Breast epithelium (tissue), 4 donors: ENCODE measurements around the gene SLIT1. TPM values are rescaled to one million over a fixed set of nuclear protein-coding genes. Genes with fewer than 3 reads are reported as not detected.

Experiments used
- DNase-seq, 2 donors: peaks; one replicate each; pipeline ENCODE4 v3.0.0-alpha.2; 2019; ENCODE audit warnings: low spot score in 2 of 2
- H3K27ac ChIP-seq, 2 donors: fragments of 200-600 bp; sonication (generic) in 1 of 2; one replicate each; pipeline ENCODE4 v1.5.1; 2016 to 2019; ENCODE audit warnings: mild to moderate bottlenecking in 1 of 2
- H3K27me3 ChIP-seq, 2 donors: fragments of 200-600 bp; sonication (generic) in 1 of 2; one replicate each; pipeline versions ENCODE4 v1.5.1 to v1.6.0; 2017 to 2019; ENCODE audit warnings: control low read depth in 1 of 2, mild to moderate bottlenecking in 1 of 2
- H3K36me3 ChIP-seq: fragments of 200-600 bp; one replicate; pipeline ENCODE4 v1.5.1; 2019
- H3K4me1 ChIP-seq, 2 donors: fragments of 200-600 bp; sonication (generic); one replicate each; pipeline ENCODE4 v1.5.1; 2016 to 2019; ENCODE audit warnings: control low read depth in 1 of 2
- H3K4me3 ChIP-seq, 3 donors: fragments of 200-600 bp; sonication (generic); 1 replicate in 2 of 3; 2 replicates in 1 of 3; pipeline ENCODE4 v1.5.1; 2016 to 2019; ENCODE audit warnings: mild to moderate bottlenecking in 3 of 3, moderate library complexity in 2 of 3
- H3K9me3 ChIP-seq, 2 donors: fragments of 200-600 bp; sonication (generic) in 1 of 2; one replicate each; pipeline ENCODE4 v1.5.1; 2016 to 2019; ENCODE audit warnings: control low read depth in 1 of 2
- POLR2A ChIP-seq: fragments of 450-650 bp; IDR thresholded peaks from one replicate; pipeline ENCODE4 v1.6.1; 2016; ENCODE audit warnings: antibody characterized with exemption, mild to moderate bottlenecking, moderate library complexity
- POLR2AphosphoS5 ChIP-seq, 3 donors: sonication (generic); formaldehyde crosslinking; IDR thresholded peaks; one replicate each; pipeline ENCODE4 v1.6.1; 2017; ENCODE audit warnings: antibody characterized with exemption in 3 of 3
- intact Hi-C: fragments of 100-400 bp; cut with DNase I; formaldehyde crosslinking; loops from one replicate; pipeline ENCODE4 v1.15.1; 2023; ENCODE audit warnings: low total_unique reads
- total RNA-seq, 3 donors: library from RNA; depleted of rRNA; stranded (reverse); fragments of >200 nt; gene quantifications; one replicate each; pipeline ENCODE4 v1.1.0, GENCODE V29; 2016
- TF ChIP-seq, protein P1 (sequence below), 3 donors: fragments of 450-650 bp; IDR thresholded peaks; one replicate each; pipeline ENCODE4 v1.5.1; 2016 to 2017; ENCODE audit warnings: antibody characterized with exemption in 3 of 3, mild to moderate bottlenecking in 3 of 3, moderate library complexity in 3 of 3

Gene SLIT1
- total RNA-seq, 3 donors from 2014 or later, result under 0.01 to 0.44 (median 0.16) TPM

DNA sequence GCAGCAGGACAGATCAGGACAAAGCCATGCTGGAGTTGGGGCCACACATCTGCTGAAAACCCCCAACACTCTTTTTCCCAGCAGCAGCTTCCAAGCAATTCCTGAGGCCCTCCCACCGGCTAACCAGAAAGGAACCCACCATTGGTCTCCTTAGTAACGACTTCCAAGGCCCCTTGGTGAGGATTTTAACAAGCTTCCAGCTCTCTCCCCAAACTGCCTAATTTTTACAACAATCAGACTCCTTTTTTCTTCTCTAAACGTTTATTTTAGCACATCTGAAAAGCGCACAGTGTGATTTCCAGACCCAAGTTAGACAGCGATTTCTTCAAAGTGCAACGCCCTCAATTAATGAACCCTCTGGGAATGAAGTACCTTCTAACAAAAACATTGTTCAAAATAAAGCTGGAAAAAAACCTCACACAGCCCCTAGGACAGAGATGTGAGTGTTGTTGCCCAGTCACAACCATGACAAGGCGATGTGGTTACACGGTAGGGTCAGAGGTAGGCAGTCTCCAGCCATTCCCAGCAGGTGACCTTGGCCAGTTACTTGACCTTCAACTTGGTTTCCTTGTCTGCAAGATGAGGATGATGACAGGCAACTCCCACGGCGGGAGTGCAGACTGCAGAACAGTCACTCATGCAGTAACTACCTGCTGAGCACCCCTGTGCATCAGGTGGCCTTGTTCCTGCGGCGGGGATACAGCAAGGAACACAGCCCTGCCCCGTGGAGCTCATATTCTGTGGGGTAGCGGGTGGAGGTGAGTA lies 82.3 kb downstream of the SLIT1 start:
- no peak for DNase-seq
- H3K4me1 ChIP-seq, result no peaks in the 10 kb centered on the region
- TF ChIP-seq, protein P1, sequence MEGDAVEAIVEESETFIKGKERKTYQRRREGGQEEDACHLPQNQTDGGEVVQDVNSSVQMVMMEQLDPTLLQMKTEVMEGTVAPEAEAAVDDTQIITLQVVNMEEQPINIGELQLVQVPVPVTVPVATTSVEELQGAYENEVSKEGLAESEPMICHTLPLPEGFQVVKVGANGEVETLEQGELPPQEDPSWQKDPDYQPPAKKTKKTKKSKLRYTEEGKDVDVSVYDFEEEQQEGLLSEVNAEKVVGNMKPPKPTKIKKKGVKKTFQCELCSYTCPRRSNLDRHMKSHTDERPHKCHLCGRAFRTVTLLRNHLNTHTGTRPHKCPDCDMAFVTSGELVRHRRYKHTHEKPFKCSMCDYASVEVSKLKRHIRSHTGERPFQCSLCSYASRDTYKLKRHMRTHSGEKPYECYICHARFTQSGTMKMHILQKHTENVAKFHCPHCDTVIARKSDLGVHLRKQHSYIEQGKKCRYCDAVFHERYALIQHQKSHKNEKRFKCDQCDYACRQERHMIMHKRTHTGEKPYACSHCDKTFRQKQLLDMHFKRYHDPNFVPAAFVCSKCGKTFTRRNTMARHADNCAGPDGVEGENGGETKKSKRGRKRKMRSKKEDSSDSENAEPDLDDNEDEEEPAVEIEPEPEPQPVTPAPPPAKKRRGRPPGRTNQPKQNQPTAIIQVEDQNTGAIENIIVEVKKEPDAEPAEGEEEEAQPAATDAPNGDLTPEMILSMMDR (IDR thresholded peaks at IDR 0.05), result no peak
- TF ChIP-seq POLR2AphosphoS5 (IDR thresholded peaks at IDR 0.05), result no peak
- TF ChIP-seq POLR2A, result no peak
- no peaks in the 10 kb centered on the region for H3K27me3 ChIP-seq
- intact Hi-C loops, result no loop called here
- H3K36me3 ChIP-seq, result no peaks in the 10 kb centered on the region
- H3K4me3 ChIP-seq, result no peak overlapping the region
- no peak overlapping the region for H3K27ac ChIP-seq
- no peaks in the 10 kb centered on the region for H3K9me3 ChIP-seq

DNA sequence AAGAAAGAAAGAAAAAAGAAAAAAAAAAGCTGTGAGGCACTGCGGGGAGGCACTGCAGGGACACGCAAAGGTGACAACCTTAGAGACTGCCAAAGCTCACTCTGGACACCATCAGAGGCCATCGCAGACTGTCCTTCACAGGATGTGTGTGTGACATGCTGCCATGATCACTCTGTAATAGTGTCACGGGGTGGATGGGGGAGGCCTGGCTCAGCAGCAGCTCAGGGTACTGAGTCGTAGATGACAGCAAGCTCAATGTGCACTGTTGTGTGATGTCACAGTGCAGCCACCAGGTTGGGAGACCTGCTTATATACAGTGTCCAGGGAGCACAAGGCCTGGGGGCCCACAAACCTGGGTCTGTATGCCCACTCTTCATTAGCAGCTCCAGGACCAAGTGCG lies 83.3 kb downstream of the SLIT1 start:
- no peak for DNase-seq
- intact Hi-C loops, result no loop called here
- Histone ChIP-seq H3K27me3 (no peaks in the 10 kb centered on the region), H3K4me3 (no peak overlapping the region), H3K9me3 (no peaks in the 10 kb centered on the region), H3K36me3 (no peaks in the 10 kb centered on the region), H3K27ac (no peak overlapping the region), H3K4me1 (no peaks in the 10 kb centered on the region)
- TF ChIP-seq, protein P1 (IDR thresholded peaks at IDR 0.05), result no peak
- no peak for TF ChIP-seq POLR2AphosphoS5 (IDR thresholded peaks at IDR 0.05)
- no peak for TF ChIP-seq POLR2A

DNA sequence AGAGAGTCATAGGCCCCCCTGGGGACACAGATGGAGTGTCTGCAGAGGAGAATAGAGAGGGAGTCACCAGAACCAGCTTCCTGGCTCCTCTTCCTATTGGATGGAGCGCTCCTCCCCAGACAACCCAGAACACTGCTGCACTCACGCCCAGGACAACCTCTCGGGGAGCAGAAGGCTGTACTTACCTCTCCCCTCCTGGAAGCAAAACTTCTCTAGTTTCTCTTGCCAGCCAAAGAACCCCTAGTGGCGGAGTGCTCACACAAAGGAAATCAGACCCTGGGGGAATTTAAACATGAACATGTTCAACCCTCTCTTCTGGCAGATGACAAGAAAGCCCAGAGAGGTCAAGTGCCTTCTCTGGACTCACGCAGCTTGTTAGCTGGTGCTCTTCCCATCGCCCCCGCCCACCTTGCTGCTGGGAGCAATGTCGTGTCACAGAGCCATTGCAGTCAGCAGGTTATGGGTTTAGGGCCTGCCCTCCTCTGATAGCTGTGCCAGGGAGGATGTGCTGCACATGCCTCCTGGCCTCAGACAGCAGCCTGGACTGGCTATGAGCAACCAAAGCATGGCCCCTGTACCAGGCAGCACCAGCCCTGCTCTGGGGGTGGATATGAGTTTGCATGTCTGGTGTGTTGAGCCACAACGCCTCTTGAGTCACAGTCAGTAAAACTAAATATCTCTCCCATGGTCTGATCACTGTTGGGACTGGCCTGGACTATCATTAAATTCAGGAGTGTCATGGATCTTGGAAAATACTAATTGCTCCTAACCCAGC lies 84.4 kb downstream of the SLIT1 start:
- no peak overlapping the region for H3K27ac ChIP-seq
- H3K9me3 ChIP-seq, result no peaks in the 10 kb centered on the region
- TF ChIP-seq, protein P1 (IDR thresholded peaks at IDR 0.05), result no peak
- TF ChIP-seq POLR2AphosphoS5 (IDR thresholded peaks at IDR 0.05) (no peak), POLR2A (no peak)
- intact Hi-C loops, result no loop called here
- H3K36me3 ChIP-seq, result no peaks in the 10 kb centered on the region
- no peaks in the 10 kb centered on the region for H3K27me3 ChIP-seq
- DNase-seq, result no peak
- H3K4me3 ChIP-seq, result no peak overlapping the region
- H3K4me1 ChIP-seq, result no peaks in the 10 kb centered on the region

- TF ChIP-seq POLR2A, result no peak
- TF ChIP-seq, protein P1 (IDR thresholded peaks at IDR 0.05), result no peak
- TF ChIP-seq POLR2AphosphoS5 (IDR thresholded peaks at IDR 0.05), result no peak
- Histone ChIP-seq H3K36me3 (no peaks in the 10 kb centered on the region), H3K4me3 (no peak overlapping the region), H3K4me1 (no peaks in the 10 kb centered on the region), H3K27me3 (no peaks in the 10 kb centered on the region), H3K27ac (no peak overlapping the region), H3K9me3 (no peaks in the 10 kb centered on the region)
- no peak for DNase-seq
- intact Hi-C loops, result no loop called here
Observed at GRCh38 chr10:97100657-97101056, 85.1 kb downstream of the SLIT1 start.

- no peaks in the 10 kb centered on the region for H3K4me1 ChIP-seq
- no peaks in the 10 kb centered on the region for H3K9me3 ChIP-seq
- TF ChIP-seq POLR2A, result no peak
- TF ChIP-seq, protein P1 (IDR thresholded peaks at IDR 0.05), result no peak
- TF ChIP-seq POLR2AphosphoS5 (IDR thresholded peaks at IDR 0.05), result no peak
- intact Hi-C loops, result no loop called here
- DNase-seq, result no peak
- no peak overlapping the region for H3K27ac ChIP-seq
- no peaks in the 10 kb centered on the region for H3K36me3 ChIP-seq
- H3K4me3 ChIP-seq, result no peak overlapping the region
- no peaks in the 10 kb centered on the region for H3K27me3 ChIP-seq
Observed at GRCh38 chr10:97099868-97100267, 85.9 kb downstream of the SLIT1 start.
